Vagina (tissue), 2 donors: ENCODE data around the gene MB21D2.

Experiments used
- POLR2A ChIP-seq, 2 donors: fragments of 450-650 bp; IDR thresholded peaks; one replicate each; pipeline ENCODE4 v1.6.1; 2017; ENCODE audit warnings: antibody characterized with exemption in 2 of 2, mild to moderate bottlenecking in 2 of 2, moderate library complexity in 2 of 2
- POLR2AphosphoS5 ChIP-seq, 2 donors: sonication (generic); formaldehyde crosslinking; IDR thresholded peaks; one replicate each; pipeline ENCODE4 v1.9.0; 2017; ENCODE audit warnings: antibody characterized with exemption in 2 of 2, mild to moderate bottlenecking in 2 of 2, low read depth in 1 of 2; ENCODE audit not compliant: insufficient read depth in 1 of 2
- TF ChIP-seq, protein P1 (sequence below), 3 experiments: fragments of 450-650 bp in 2 of 3; fragments of 200-600 bp in 1 of 3; sonication (generic) in 1 of 3; IDR thresholded peaks; one replicate each; pipeline ENCODE4 v1.5.1; 2017 to 2019; ENCODE audit warnings: antibody characterized with exemption in 3 of 3, mild to moderate bottlenecking in 2 of 3, moderate library complexity in 2 of 3

DNA sequence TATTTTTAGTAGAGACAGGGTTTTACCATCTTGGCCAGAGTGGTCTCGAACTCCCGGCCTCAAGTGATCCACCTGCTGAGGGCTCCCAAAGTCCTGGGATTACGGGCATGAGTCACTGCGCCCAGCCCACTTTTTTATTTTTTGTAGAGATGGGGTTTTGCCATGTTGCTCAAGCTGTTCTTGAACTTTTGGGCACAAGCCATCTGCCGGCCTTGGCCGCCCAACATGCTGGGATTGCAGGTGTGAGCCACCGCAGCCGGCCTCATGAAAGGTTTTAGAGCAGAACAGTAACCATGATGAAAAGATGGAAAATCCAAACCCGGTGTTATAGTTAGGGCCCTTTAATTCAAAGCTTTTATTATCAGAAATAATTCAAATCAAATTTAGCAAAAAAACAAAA is 15.6 kb upstream of the MB21D2 start:
- TF ChIP-seq POLR2AphosphoS5 (IDR thresholded peaks at IDR 0.05; ENCODE audit: insufficient read depth in 1 of 2, low read depth in 1 of 2) (no peak), POLR2A (IDR thresholded peaks at IDR 0.05) (no peak)
- TF ChIP-seq, protein P1, sequence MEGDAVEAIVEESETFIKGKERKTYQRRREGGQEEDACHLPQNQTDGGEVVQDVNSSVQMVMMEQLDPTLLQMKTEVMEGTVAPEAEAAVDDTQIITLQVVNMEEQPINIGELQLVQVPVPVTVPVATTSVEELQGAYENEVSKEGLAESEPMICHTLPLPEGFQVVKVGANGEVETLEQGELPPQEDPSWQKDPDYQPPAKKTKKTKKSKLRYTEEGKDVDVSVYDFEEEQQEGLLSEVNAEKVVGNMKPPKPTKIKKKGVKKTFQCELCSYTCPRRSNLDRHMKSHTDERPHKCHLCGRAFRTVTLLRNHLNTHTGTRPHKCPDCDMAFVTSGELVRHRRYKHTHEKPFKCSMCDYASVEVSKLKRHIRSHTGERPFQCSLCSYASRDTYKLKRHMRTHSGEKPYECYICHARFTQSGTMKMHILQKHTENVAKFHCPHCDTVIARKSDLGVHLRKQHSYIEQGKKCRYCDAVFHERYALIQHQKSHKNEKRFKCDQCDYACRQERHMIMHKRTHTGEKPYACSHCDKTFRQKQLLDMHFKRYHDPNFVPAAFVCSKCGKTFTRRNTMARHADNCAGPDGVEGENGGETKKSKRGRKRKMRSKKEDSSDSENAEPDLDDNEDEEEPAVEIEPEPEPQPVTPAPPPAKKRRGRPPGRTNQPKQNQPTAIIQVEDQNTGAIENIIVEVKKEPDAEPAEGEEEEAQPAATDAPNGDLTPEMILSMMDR (IDR thresholded peaks at IDR 0.05), result no peak
